ENCODE results near the gene MAGEA1.

Gene MAGEA1

DNA sequence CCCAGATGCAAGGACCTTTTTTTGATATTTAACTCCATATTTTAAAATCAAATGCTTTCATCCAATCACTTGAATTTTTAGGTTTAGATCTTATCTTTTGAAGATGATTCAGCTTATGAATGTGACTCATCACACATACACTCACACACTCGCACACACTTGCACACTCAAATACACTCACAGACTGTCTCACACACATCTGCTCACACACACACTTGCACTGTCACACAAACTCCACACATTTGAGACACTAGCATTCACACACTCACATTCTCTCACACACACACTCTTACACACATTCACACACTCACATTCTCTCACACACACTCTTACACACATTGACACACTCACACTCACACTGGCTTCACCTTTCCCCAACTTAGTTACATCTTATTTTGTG, 37.8 kb downstream of the MAGEA1 start:
- H3K36me3 ChIP-seq (ENCODE audit: insufficient read depth, low read length) = no peaks in the 10 kb centered on the region
- no peaks in the 10 kb centered on the region for H3K9me2 ChIP-seq (replicated peaks; ENCODE audit: low read depth, low read length)
- H3K9ac ChIP-seq (ENCODE audit: low read depth, low read length, poor library complexity, severe bottlenecking) = no peak overlapping the region
- H3K4me1 ChIP-seq (ENCODE audit: insufficient read depth, low read length, poor library complexity, severe bottlenecking) = no peaks in the 10 kb centered on the region
- H3K27me3 ChIP-seq (ENCODE audit: insufficient read depth, low read length, poor library complexity, severe bottlenecking) = no peaks in the 10 kb centered on the region
- H3K4me3 ChIP-seq (ENCODE audit: low read length, poor library complexity, severe bottlenecking) = no peak overlapping the region
- H3K79me2 ChIP-seq (ENCODE audit: insufficient read depth, low read length) = no peaks in the 10 kb centered on the region
- H3F3A ChIP-seq (ENCODE audit: low read depth) = no peaks in the 10 kb centered on the region
- H3K4me2 ChIP-seq (ENCODE audit: low read depth, low read length, poor library complexity, severe bottlenecking) = no peak overlapping the region
- TF ChIP-seq EZH2phosphoT487 (IDR thresholded peaks at IDR 0.05; ENCODE audit: borderline replicate concordance) = no peak
- TF ChIP-seq, protein P1, sequence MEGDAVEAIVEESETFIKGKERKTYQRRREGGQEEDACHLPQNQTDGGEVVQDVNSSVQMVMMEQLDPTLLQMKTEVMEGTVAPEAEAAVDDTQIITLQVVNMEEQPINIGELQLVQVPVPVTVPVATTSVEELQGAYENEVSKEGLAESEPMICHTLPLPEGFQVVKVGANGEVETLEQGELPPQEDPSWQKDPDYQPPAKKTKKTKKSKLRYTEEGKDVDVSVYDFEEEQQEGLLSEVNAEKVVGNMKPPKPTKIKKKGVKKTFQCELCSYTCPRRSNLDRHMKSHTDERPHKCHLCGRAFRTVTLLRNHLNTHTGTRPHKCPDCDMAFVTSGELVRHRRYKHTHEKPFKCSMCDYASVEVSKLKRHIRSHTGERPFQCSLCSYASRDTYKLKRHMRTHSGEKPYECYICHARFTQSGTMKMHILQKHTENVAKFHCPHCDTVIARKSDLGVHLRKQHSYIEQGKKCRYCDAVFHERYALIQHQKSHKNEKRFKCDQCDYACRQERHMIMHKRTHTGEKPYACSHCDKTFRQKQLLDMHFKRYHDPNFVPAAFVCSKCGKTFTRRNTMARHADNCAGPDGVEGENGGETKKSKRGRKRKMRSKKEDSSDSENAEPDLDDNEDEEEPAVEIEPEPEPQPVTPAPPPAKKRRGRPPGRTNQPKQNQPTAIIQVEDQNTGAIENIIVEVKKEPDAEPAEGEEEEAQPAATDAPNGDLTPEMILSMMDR (conservative IDR thresholded peaks at IDR 0.05; ENCODE audit: low read length) = no peak
- no peaks in the 10 kb centered on the region for H3K9me3 ChIP-seq (ENCODE audit: insufficient read depth, low read depth, low read length)
- no peaks in the 10 kb centered on the region for H4K20me1 ChIP-seq (ENCODE audit: insufficient read depth, low read length, poor library complexity, severe bottlenecking)
- H2AFZ ChIP-seq (ENCODE audit: low read length) = no peak overlapping the region

DNA sequence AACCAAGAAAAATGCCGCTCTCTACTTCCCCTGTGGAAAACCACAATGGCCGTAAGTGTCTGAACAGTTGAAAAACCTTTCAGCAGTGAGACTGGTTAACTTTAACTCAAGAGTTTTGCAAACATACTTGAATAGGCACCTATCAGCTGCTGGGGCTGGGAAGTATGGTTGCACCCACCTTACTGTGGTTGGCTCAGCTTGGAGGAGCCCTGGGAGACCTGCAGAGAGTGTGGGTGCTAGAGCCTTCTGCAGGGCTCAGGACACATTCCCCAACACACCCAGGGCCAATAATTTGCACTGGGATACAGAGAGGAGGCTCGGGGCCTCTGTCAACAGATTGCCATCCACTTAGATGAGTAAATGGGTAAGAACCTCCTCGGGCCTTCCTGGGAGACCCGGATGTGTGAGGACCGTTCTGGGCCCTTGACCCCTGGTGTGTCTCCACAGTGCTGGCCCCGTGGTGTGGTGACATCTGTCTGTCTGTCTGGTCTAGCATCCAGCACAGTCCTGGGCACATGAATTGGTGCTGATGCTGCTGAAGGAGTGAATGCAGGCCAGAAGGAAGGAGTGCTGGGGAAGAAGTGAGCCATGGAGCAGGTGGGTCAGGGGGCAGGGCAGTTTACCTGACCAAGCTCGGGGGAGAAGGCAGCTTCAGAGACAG, 46.5 kb downstream of the MAGEA1 start:
- no peaks in the 10 kb centered on the region for H3K9me2 ChIP-seq (replicated peaks; ENCODE audit: low read depth, low read length)
- no peaks in the 10 kb centered on the region for H4K20me1 ChIP-seq (ENCODE audit: insufficient read depth, low read length, poor library complexity, severe bottlenecking)
- H2AFZ ChIP-seq (ENCODE audit: low read length) = no peak overlapping the region
- no peaks in the 10 kb centered on the region for H3K9me3 ChIP-seq (ENCODE audit: insufficient read depth, low read depth, low read length)
- no peaks in the 10 kb centered on the region for H3K27me3 ChIP-seq (ENCODE audit: insufficient read depth, low read length, poor library complexity, severe bottlenecking)
- no peaks in the 10 kb centered on the region for H3K4me1 ChIP-seq (ENCODE audit: insufficient read depth, low read length, poor library complexity, severe bottlenecking)
- TF ChIP-seq, protein P1 (conservative IDR thresholded peaks at IDR 0.05; ENCODE audit: low read length) = no peak
- TF ChIP-seq EZH2phosphoT487 (IDR thresholded peaks at IDR 0.05; ENCODE audit: borderline replicate concordance) = no peak
- no peak overlapping the region for H3K9ac ChIP-seq (ENCODE audit: low read depth, low read length, poor library complexity, severe bottlenecking)
- no peak overlapping the region for H3K4me2 ChIP-seq (ENCODE audit: low read depth, low read length, poor library complexity, severe bottlenecking)
- H3K79me2 ChIP-seq (ENCODE audit: insufficient read depth, low read length) = no peaks in the 10 kb centered on the region
- no peaks in the 10 kb centered on the region for H3F3A ChIP-seq (ENCODE audit: low read depth)
- H3K4me3 ChIP-seq (ENCODE audit: low read length, poor library complexity, severe bottlenecking) = no peak overlapping the region
- no peaks in the 10 kb centered on the region for H3K36me3 ChIP-seq (ENCODE audit: insufficient read depth, low read length)

DNA sequence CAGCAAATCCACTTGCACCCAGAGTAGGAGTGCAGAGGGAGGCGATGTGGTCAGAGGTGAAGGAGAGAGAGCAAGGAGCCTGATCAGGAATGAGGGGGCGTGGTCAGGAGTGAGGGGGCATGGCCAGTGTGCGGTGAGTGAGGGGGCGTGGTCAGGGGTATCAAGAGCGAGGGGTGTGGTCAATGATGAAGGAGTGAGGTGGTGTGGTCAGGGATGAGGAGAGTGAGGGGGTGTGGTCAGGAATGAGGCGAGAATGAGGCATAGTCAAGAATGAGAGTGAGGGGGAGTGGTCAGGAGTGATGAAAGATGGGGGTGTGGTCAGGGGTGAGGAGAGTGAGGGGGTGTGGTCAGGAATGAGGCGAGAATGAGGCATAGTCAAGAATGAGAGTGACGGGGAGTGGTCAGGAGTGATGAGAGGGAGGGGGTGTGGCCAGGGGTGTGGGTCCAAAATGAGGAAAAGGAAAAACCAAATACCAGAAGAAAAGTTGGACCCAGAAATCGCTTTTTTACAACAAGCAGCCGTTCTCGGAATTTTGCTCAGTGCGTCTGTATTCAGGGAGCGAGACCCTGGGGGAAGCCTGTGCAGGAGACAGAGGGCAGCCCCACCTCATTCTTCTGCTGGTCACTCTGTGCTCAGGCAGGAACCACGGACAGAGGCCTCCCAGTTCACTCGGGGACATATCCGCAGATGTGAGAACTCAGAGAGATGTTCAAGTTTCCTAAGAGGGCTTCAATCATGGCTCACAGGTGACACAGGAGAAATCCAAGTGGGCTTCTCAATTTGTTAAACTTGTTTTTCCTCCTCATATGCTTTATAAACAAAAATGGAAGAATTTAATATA, 47.5 kb downstream of the MAGEA1 start:
- Histone ChIP-seq H3K4me1 (ENCODE audit: insufficient read depth, low read length, poor library complexity, severe bottlenecking) (no peaks in the 10 kb centered on the region), H3F3A (ENCODE audit: low read depth) (no peaks in the 10 kb centered on the region), H3K36me3 (ENCODE audit: insufficient read depth, low read length) (no peaks in the 10 kb centered on the region), H2AFZ (ENCODE audit: low read length) (no peak overlapping the region), H3K9me2 (replicated peaks; ENCODE audit: low read depth, low read length) (no peaks in the 10 kb centered on the region), H3K79me2 (ENCODE audit: insufficient read depth, low read length) (no peaks in the 10 kb centered on the region), H3K27me3 (ENCODE audit: insufficient read depth, low read length, poor library complexity, severe bottlenecking) (no peaks in the 10 kb centered on the region), H4K20me1 (ENCODE audit: insufficient read depth, low read length, poor library complexity, severe bottlenecking) (no peaks in the 10 kb centered on the region), H3K4me2 (ENCODE audit: low read depth, low read length, poor library complexity, severe bottlenecking) (no peak overlapping the region), H3K9me3 (ENCODE audit: insufficient read depth, low read depth, low read length) (no peaks in the 10 kb centered on the region), H3K4me3 (ENCODE audit: low read length, poor library complexity, severe bottlenecking) (no peak overlapping the region), H3K9ac (ENCODE audit: low read depth, low read length, poor library complexity, severe bottlenecking) (no peak overlapping the region)
- TF ChIP-seq EZH2phosphoT487 (IDR thresholded peaks at IDR 0.05; ENCODE audit: borderline replicate concordance) = no peak
- TF ChIP-seq, protein P1 (conservative IDR thresholded peaks at IDR 0.05; ENCODE audit: low read length) = no peak
